NOMO-1 treated with dmso at 0.1 percent for 144 hours (cell line): ENCODE measurements around the gene CMTM8.
"Not testable (repeated sequence)": the region's sequence is repeated elsewhere in the genome, so short reads cannot be mapped to it uniquely, and the experiment has no call there.

Experiments
- DNase-seq: peaks from one replicate; lab custom pipeline; 2025; ENCODE audit not compliant: unreplicated experiment; lab: John Stamatoyannopoulos, UW

The CMTM8 gene, protein sequence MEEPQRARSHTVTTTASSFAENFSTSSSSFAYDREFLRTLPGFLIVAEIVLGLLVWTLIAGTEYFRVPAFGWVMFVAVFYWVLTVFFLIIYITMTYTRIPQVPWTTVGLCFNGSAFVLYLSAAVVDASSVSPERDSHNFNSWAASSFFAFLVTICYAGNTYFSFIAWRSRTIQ

DNA sequence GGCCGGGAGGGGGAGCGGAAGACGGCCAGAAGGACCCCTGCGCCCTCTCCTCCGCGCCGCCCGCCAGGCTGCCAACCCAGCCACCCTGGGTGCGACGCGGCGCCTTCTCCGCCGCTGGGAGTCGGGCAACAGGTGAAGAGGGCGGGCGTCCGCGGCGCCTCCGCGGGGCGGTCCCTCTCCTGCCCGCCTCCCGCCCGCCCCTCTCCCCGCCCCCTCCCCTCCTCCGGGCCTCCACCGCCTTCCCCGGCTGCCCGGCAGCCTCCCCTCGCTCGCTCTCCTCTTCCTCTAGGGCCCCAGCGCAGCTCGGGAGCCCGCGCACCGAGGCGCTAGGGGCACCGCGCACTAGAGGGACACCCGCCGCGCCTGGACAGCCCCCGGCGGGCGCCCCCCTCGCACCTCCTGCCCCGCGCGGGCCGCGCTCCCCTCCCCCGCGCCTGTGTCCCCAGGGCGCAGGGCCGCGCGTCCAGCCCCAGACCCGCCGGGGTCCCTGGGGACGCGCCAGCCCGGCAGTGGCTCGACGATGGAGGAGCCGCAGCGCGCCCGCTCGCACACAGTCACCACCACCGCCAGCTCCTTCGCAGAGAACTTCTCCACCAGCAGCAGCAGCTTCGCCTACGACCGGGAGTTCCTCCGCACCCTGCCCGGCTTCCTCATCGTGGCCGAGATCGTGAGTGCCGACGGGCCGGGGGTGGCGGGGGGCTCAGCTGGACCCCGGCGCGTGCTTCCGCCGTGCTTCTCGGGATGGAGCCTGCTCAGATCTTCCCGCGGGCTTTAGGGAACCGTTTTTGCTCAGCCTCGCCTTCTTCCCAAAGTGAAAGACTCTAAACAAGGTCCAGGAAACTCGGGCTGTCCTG lies at the start of gene CMTM8:
Gene CMTM8, plus strand, starts transcription at position 228 of the 854 bp plus-strand sequence. Its CDS starts 293 bp downstream, at position 521.
- peak; percentile 49 for DNase-seq

GRCh38 chr3:32189693-32190092 lies 48.8 kb upstream of the CMTM8 start:
- DNase-seq, result no peak

DNA sequence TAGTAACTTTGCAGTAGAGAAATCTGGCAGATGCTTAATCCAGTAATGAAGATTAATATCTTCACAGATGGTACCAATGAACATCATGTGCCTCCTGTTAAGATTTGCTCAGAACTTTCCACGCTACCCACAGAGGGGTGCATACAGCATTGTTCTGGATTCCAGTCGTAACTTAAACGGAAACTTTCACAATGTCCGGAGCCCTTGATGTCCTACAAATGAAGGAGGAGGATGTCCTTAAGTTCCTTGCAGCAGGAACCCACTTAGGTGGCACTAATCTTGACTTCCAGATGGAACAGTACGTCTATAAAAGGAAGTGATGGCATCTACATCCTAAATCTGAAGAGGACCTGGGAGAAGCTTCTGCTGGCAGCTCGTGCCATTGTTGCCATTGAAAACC lies 47.9 kb upstream of the CMTM8 start:
- DNase-seq, result not testable (repeated sequence)

DNA sequence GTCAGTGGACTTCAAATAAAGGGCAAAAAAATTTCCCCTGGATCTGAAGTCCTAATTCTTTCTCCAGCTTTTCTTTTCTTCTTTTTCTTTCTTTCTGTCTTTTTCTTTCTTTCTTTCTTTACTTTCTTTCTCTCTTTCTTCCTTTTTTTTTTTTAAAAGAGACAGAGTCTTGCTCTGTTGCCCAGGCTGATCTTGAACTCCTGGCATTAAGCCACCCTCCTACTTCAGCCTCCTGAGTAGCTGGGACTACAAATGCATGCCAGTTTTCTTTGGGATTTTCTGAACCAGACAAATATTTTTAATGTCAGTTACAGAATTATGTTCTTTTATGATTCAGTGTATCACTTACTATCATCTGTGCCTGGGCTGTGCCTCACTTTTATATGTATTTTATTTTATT lies 45.4 kb upstream of the CMTM8 start:
- no peak for DNase-seq

DNA sequence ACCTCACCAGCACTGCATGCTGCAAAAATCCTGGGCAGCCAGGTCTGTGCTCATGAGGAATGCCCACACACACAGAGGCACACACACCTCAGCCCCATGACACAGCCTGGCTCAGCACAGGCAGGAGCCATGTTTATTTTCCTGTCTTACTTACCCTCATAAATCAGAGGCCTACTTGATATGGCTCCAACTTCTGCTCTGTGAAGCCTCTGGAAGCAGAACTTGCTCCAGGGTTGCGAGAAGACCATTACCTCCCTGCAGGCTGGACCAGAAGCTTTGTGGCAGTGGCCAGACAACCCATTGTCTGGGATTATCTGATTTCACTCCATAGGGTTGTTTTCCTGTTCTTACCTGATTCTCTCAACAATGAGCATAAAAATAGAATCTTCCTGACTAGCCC lies 43.8 kb upstream of the CMTM8 start:
- DNase-seq, result no peak

DNA sequence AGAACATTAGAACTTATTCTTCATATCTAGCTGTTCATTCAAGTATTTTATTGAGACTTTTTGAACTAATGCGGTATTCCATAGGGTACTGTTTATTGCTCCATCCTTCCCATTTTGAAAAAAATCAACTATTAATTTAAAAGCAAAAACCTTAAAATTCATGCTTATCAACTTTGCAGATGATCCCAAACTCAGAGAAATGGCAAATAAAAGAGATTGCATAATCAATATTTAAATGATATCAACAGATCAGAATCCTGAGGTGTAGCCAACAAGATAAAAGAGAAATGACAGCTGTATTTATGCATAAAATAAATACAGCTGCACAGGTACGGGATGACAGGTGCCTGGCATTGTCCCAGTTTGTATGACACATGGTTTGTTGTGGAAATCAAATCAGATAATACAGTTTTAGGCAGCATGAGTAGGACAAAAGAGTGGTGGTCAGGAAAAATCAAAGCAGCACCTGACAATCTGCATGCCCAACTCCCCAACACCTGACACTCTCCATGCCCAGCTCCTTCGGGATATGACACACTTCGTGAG lies 42.4 kb upstream of the CMTM8 start:
- no peak for DNase-seq

DNA sequence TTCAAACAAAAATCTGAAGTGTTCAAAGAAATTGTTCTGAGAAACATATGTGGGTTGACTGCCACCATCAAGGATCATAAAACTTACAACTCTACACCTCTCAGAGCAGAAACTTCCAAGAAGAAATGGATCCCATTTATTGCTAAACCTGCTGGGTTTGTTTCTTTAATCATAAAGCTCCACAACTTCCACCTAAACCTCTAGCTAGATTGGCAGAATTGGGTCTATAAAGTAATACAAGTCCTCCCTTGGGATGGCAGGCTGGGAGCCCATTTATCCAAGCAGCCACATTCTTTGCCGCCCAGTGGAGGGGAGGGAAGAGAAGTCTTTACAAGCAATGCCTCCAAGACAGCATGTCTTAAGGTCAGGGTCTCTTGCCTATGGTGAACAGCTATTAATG lies 40.5 kb upstream of the CMTM8 start:
- no peak for DNase-seq

GRCh38 chr3:32198714-32199113 lies 39.8 kb upstream of the CMTM8 start:
- no peak for DNase-seq

GRCh38 chr3:32200490-32200889 lies 38.0 kb upstream of the CMTM8 start:
- no peak for DNase-seq

DNA sequence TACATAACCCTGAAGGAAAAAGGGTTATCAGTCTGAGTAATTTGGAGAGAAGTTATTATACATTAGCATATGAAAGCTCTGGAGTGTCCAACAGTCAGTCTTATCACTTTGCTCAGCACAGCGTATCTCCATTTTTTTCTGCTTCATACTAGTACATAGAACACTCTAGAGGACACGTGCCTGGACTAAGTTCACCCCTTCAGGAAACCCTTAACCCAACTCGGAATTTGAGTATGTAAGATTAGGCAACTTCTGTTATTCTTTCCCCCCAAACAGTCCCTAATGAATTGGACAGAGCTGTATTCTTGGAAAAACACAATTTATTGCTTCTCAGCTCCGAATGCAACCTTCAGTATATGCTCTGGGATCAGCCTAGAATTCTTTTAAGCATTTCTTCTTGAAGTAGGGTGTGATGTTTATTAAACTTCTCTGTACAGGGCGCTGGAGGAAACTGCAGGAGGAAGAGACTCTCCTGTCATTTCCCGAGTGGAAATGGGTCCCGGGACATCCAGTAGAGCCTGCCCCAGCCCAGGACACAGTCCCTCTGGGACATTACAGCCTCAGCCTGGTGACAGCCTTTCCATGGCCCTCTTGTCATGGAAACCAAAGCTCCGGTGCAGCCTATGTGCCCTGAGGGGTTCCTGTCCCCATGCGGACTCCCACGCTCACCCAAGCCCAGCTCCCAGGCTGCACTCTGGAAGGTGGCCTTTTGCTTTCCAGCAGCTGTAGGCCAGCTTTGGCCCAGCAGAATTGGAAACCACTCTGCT lies 37.3 kb upstream of the CMTM8 start:
- DNase-seq, result no peak

GRCh38 chr3:32202496-32202895 lies 36.0 kb upstream of the CMTM8 start:
- DNase-seq, result no peak

DNA sequence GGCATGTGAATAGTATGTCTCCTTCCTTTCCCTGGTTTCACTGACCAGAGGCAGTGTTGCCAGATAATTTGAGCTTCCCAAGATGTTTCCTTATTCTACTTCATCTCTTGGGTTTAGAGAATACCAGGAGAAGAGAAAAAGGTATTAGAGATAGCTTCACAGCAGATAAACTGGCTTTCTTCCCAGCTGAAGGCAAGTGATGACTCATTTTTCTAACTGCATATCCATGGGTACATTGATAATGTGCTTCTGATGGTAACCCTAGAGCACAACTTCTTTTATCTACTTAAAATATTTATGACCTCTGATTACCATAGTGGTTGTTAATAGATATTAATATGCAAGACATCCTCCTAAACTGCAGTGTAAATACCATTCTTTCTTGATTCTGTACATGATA lies 34.6 kb upstream of the CMTM8 start:
- DNase-seq, result no peak

GRCh38 chr3:32208447-32208846 lies 30.0 kb upstream of the CMTM8 start:
- DNase-seq, result no peak

DNA sequence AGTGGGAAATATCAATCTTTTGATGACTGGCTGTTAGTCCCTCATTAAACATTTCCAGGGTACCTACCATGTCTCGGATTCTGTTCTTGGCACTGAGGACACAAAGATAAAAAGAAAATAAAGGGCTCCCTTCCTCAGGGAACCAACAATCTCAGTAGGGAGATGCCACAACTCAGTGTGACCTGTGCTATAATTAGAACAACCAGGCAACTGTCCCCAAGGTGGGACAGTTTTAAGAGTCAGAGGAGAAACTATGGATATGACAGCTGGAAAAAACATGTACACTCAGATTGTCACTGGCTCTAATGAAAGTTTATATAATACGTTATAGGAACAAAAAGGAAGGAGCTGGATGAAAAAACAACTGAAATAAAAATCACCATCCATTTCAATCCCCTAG lies 23.3 kb upstream of the CMTM8 start:
- DNase-seq, result no peak

DNA sequence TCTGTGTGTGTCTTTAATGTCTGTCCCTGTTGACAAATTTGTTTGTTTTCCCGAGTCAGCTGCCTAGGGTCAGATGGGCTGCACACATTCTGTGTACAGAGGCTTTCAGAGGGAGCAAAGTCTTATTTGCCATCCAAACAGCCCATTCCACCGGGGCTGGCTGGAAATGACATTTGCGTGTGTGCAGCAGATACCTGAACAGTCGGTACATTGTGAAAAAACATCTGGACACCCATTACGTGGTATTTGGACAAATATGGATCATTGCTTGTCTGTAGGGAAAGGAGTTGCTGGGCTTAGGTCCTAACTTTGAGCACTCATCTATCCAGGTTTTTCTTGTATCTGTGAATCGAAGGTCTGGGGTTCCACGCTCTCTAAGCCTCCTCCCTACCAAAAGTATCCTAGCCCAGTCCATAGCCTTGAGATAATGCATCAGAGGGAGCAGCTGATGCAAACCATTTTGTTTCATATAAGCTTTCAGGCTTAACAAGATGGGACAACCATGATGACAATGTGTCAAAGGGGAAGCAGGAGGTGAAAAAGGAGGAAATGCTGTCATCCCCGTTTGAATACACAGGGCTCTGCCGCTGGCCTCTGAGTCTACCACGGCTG lies 22.2 kb upstream of the CMTM8 start:
- DNase-seq, result no peak

- DNase-seq, result no peak
Measured at GRCh38 chr3:32217339-32217738, 21.1 kb upstream of the CMTM8 start.

DNA sequence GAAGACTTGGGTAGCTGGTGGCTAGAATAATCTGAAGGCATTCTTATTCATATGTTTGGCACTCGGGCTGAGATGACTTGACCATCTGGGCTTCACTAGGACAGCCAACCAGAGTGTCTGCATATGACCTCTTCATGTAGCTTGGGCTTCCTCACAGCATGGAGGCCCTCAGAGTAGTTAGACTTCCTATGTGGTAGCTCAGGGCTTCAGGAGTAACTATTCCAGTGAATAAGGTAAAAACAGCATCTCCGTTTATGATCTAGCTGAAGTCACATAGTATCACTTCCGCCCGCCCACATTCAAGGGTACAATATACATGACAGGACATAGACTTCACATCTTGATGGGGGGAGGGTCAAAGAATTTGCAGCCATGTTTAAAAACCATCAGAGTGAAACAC lies 18.9 kb upstream of the CMTM8 start:
- DNase-seq, result no peak

DNA sequence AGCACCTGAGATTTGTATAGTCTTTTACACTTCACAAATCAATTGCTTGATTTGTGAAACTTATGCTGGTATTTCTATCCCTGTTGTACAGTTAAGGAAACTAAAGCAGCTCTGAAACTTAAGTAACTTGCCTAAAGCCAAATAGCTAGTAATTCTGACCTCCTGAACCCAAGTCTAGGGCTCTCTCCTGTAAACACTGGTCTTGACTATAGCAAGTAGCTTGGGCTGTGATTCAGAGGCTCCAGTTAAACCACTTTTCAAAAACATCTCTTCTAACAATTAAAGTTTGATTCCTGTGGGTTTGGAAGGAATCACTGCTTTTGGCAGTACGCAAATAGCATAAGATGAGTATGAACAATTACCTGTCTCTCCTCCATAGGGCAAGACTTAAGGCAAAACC lies 18.5 kb upstream of the CMTM8 start:
- DNase-seq, result no peak

- DNase-seq, result no peak
Measured at GRCh38 chr3:32222950-32223349, 15.5 kb upstream of the CMTM8 start.

DNA sequence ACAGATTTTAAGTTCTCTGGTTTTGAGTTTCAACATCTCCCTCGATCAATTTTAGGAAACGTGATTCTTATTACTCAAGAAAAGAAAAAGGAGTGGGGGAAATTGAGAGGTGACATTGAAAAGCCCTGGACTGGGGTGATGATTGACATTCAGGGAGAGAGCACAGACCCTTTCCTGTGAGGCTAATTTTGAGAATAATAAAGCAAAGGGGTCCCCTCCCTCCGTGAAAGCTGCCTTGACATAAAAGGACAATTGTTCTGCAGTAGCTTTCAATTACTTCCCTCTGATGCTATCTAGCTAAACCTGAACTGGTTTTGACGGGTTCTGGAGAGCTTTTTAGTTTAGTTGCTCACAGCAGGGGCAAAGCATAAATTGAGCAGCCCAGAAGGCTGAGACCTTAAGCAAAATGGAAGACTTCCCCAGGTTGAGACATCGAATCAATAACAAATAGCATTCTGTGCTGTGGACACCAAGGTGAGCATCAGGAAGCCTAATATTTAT lies 14.4 kb upstream of the CMTM8 start:
- DNase-seq, result no peak

DNA sequence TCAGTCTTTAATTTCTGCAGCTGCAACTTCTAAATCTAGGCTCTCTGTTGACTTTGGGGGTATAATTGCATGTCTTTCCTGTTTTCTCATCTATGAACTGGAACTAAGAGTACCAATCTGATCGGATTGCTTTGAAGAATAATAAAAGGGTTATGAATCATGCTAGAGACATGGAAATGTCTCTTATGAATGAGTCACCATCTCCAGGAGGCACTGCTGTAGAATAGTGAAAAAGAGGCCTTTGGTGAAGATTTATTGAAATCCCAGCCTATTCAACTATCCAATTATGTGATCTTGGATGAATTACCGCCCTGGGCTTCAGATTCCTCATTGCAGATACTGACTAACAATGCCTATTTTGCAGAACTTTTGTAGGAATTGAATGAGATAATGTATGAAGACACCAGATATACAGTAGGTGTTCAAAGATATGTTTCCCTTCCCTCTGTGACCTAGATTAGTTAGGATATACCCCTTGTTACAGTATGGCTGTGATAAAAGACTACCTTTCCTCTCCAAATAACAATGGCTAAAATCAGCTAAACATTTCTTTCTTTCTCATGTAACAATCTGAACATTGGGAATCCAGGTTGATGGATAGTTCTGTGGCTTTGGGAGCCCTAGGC lies 11.5 kb upstream of the CMTM8 start:
- DNase-seq, result no peak
